Measurements from ENCODE around the gene IL1RL2. TPM values are rescaled to one million over a fixed set of nuclear protein-coding genes. Genes with fewer than 3 reads are reported as not detected.

IL1RL2 gene
- total RNA-seq, 1 donor from 2014 or later: not detected

GRCh38 chr2:102269200-102269524 lies 82.3 kb downstream of the IL1RL2 start:
- TF ChIP-seq CTCF (IDR thresholded peaks at IDR 0.05; ENCODE audit: unreplicated experiment): no peak
- Mint-ChIP-seq H3K4me1 (ENCODE audit: low read depth) (no peaks in the 10 kb centered on the region), H3K9me3 (ENCODE audit: low read depth) (no peaks in the 10 kb centered on the region), H3K36me3 (ENCODE audit: insufficient read depth) (no peaks in the 10 kb centered on the region), H3K27ac (no peak overlapping the region), H3K4me3 (ENCODE audit: low read depth) (no peak overlapping the region), H3K27me3 (peaks cover 10% of the 10 kb centered on the region)
- DNase-seq (ENCODE audit: low spot score, unreplicated experiment): no peak

GRCh38 chr2:102271844-102272243 lies 85.0 kb downstream of the IL1RL2 start:
- Mint-ChIP-seq H3K36me3 (ENCODE audit: insufficient read depth) (no peaks in the 10 kb centered on the region), H3K9me3 (ENCODE audit: low read depth) (peaks cover 3% of the 10 kb centered on the region), H3K27ac (no peak overlapping the region), H3K4me1 (ENCODE audit: low read depth) (no peaks in the 10 kb centered on the region), H3K4me3 (ENCODE audit: low read depth) (no peak overlapping the region), H3K27me3 (peaks cover 10% of the 10 kb centered on the region)
- no peak for TF ChIP-seq CTCF (IDR thresholded peaks at IDR 0.05; ENCODE audit: unreplicated experiment)
- no peak for DNase-seq (ENCODE audit: low spot score, unreplicated experiment)

- H3K4me3 Mint-ChIP-seq (ENCODE audit: low read depth): no peak overlapping the region
- no peak for TF ChIP-seq CTCF (IDR thresholded peaks at IDR 0.05; ENCODE audit: unreplicated experiment)
- H3K9me3 Mint-ChIP-seq (ENCODE audit: low read depth): peaks cover 3% of the 10 kb centered on the region
- DNase-seq (ENCODE audit: low spot score, unreplicated experiment): no peak
- H3K36me3 Mint-ChIP-seq (ENCODE audit: insufficient read depth): no peaks in the 10 kb centered on the region
- H3K4me1 Mint-ChIP-seq (ENCODE audit: low read depth): no peaks in the 10 kb centered on the region
- H3K27me3 Mint-ChIP-seq: peaks cover 13% of the 10 kb centered on the region
- no peak overlapping the region for H3K27ac Mint-ChIP-seq
Measured at GRCh38 chr2:102273619-102274211, 86.9 kb downstream of the IL1RL2 start.

- Mint-ChIP-seq H3K36me3 (ENCODE audit: insufficient read depth) (no peaks in the 10 kb centered on the region), H3K4me1 (ENCODE audit: low read depth) (no peaks in the 10 kb centered on the region), H3K27ac (no peak overlapping the region), H3K27me3 (peaks cover 9% of the 10 kb centered on the region), H3K4me3 (ENCODE audit: low read depth) (no peak overlapping the region), H3K9me3 (ENCODE audit: low read depth) (peaks cover 3% of the 10 kb centered on the region)
- TF ChIP-seq CTCF (IDR thresholded peaks at IDR 0.05; ENCODE audit: unreplicated experiment): no peak
- DNase-seq (ENCODE audit: low spot score, unreplicated experiment): no peak
Measured at GRCh38 chr2:102276549-102277201, 89.9 kb downstream of the IL1RL2 start.

- H3K27ac Mint-ChIP-seq: no peak overlapping the region
- no peaks in the 10 kb centered on the region for H3K36me3 Mint-ChIP-seq (ENCODE audit: insufficient read depth)
- DNase-seq (ENCODE audit: low spot score, unreplicated experiment): no peak
Measured at GRCh38 chr2:102277202-102277700, 90.4 kb downstream of the IL1RL2 start.

More at GRCh38 chr2:102277202-102277700, 90.4 kb downstream of the IL1RL2 start:
- Mint-ChIP-seq H3K9me3 (ENCODE audit: low read depth) (peaks cover 3% of the 10 kb centered on the region), H3K4me1 (ENCODE audit: low read depth) (no peaks in the 10 kb centered on the region), H3K27me3 (peaks cover 4% of the 10 kb centered on the region), H3K4me3 (ENCODE audit: low read depth) (no peak overlapping the region)
- TF ChIP-seq CTCF (IDR thresholded peaks at IDR 0.05; ENCODE audit: unreplicated experiment): no peak

Data from progenitor cell of endocrine pancreas (in vitro differentiated cells).